ENCODE measurements around the gene BMX.

BMX gene

DNA sequence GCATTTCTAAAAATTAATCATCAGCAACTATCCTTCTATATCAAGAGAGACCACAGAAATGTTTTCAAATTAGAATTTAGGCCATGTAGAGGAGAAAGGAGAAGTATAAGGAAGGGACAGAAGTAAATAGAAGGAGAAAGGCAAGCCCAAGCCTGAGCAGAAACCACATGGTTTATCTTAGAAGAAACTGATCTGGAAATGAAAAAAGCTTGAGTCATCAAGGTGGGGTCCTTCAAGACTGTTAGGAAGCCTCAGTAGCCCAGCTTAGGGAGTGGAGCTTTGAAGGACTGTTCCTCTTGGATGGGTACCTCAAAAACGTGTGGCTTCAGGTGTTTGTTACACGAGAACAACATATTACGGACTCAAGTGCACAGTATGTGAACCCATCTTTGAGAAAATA lies 4.5 kb downstream of the BMX start:
- no peak for DNase-seq (ENCODE audit: low read depth in 2 of 3, low spot score in 2 of 3)

GRCh38 chrX:15507005-15507404 lies 6.4 kb downstream of the BMX start:
- DNase-seq (ENCODE audit: low read depth in 2 of 3, low spot score in 2 of 3) = no peak

GRCh38 chrX:15509845-15510244 lies 9.2 kb downstream of the BMX start:
- DNase-seq (ENCODE audit: low read depth in 2 of 3, low spot score in 2 of 3) = no peak

DNA sequence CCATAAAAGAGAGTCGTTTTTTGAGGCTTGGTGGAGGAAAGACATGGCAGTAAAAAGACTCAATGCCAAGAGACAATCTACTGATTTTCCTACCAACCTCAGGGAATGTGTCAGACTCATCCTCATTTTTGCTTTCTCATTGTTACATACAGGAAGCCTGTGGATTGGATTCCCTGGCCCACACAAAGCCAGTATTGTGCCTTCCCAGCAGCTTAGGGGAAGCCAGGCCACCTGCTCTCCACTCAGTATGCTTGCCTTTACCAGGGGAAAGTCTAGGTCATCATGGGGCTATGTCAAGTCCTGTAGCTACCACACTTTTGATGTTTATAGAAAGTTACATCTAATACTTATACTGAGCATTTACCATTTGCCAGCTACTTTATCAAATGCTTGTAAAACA lies 11.0 kb downstream of the BMX start:
- DNase-seq (ENCODE audit: low read depth in 2 of 3, low spot score in 2 of 3) = no peak

DNA sequence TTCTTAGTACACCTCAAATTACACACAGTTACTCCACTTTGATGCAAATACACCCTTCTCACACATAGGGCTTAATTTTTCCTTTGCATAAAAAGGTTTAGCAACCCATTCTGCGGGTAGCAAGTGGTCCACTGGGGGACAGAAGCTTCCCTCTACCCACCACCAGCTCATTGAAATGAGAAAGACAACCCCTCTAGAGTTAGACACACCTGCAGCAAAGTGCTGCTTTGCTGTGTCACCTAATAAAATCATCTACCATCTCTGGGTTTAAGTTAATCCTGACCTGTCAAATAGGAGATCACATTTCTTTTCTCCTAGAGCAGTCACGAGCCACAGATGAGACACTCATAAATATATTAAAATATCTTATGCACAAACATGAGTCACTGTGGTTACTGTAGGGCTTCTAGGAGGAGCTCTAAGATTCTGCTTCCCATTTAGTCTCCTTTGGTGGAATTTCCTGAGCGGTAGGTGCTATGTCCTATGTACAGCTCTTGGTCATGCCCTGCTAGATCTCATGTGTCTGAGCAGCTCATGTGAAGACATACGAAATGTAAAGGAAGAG lies 11.9 kb downstream of the BMX start:
- DNase-seq (ENCODE audit: low read depth in 2 of 3, low spot score in 2 of 3) = no peak

- no peak for DNase-seq (ENCODE audit: low read depth in 2 of 3, low spot score in 2 of 3)
Measured at GRCh38 chrX:15514279-15514678, 13.7 kb downstream of the BMX start.

DNA sequence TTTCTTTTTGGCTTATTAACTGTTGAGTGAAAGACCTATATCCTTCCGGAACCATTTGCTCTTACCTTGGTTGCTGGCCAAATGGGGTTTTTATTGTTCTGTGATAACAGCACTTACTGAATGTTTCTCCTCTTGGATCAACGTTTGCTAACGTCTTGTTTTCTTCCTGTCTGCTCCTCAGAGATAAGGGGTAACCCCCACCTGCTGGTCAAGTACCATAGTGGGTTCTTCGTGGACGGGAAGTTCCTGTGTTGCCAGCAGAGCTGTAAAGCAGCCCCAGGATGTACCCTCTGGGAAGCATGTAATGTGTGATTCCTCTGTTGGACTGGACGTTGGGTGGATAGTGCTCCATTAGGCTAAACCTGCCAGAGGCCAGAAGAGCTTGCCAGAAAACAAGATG lies 15.3 kb downstream of the BMX start:
- DNase-seq (ENCODE audit: low read depth in 2 of 3, low spot score in 2 of 3) = no peak

- DNase-seq (ENCODE audit: low read depth in 2 of 3, low spot score in 2 of 3) = no peak
Measured at GRCh38 chrX:15522464-15522863, 21.9 kb downstream of the BMX start.

- no peak for DNase-seq (ENCODE audit: low read depth in 2 of 3, low spot score in 2 of 3)
Measured at GRCh38 chrX:15523088-15523487, 22.5 kb downstream of the BMX start.

DNA sequence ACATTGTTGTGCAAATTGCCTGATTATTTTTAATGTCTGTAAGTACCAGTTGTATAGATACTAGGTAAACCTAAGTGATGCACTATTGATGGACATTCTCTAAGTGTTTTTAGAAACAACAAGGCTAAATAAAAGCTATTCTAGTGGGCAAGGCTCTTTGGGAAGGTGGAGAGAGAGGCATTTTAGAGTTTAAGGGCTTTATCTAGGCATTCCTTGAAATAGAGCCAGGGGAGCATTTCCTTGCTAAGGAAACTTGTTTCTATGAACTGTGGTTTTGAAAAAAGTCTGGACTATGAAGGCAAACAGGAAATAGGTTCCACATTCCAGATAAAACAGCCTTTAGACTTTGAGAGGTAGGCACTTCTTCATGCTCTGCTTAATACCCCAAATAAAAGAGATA lies 23.8 kb downstream of the BMX start:
- DNase-seq (ENCODE audit: low read depth in 2 of 3, low spot score in 2 of 3) = no peak

DNA sequence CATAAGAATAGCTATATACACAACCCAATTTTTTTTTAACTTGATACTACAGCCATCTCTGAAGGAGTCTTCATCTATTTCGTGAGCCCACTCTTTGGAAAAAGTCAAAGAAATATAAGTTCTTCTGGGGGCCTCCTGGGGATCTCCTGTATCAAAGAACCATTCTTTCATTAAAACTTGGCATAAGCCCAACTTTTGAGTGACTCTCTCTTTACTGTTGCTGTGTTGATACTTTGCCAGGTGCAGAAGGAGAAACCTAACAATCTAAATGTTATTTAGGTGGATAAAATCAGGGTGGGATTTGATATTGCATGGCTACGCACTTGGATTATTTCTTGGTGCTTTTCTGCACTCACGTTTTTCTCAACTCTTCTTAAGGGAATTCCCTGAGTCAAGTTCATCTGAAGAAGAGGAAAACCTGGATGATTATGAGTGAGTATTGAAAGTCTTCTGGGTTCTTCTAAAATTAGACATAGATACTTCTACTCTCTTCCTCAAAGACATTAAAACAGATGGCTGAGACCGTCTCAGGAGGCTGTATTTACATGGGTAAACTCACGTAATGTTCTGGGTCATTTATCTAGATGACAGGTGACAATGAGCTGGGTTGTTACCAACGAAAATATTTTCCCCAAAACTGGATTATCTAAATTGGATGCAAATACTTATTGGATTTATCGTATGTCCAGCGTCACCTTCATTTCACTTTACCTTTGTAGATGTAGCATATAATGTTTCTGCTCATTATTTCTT lies 25.2 kb downstream of the BMX start:
- DNase-seq (ENCODE audit: low read depth in 2 of 3, low spot score in 2 of 3) = no peak

DNA sequence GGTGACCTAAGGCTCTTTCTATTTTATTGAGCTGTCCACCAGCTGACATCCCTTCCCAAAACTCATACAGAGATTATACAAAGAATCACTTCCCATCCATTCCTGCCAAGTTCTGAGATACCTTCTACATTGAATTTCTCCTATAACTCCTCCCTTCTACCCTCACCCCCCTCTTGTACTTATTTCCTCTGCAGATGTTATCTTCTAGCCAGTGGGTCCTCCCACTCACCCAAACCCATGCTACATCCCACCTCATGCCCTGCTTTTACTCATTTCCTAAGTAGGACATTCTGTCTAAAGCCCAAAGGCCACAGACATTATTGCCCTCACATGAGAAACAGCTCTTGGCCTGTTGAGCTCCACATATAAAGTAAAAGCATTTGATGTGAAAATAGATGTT lies 28.6 kb downstream of the BMX start:
- DNase-seq (ENCODE audit: low read depth in 2 of 3, low spot score in 2 of 3) = no peak

DNA sequence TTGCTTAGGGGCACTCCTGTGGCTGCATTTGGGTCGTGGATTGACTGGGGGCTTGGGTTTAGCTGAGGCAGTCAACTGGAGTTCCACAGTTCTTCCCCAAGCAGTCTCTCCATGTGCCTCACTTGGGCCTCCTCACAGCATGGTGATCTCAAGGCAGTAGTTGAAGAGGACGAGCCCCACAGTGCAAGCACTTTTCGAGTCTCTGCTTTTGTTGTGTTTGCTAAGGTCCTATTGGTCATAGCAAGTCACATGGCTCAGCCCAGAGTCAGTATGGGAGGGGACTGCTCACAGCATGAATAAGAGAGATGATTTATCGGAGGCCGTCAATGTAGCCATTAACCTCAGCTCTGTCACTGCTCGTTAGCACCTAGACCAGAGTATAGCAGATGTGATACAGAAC lies 29.7 kb downstream of the BMX start:
- DNase-seq (ENCODE audit: low read depth in 2 of 3, low spot score in 2 of 3) = no peak

- no peak for DNase-seq (ENCODE audit: low read depth in 2 of 3, low spot score in 2 of 3)
Measured at GRCh38 chrX:15546745-15547144, 46.1 kb downstream of the BMX start.

GRCh38 chrX:15547356-15547755 lies 46.7 kb downstream of the BMX start:
- DNase-seq (ENCODE audit: low read depth in 2 of 3, low spot score in 2 of 3) = no peak

GRCh38 chrX:15549189-15550012 lies 48.8 kb downstream of the BMX start:
- no peak for DNase-seq (ENCODE audit: low read depth in 2 of 3, low spot score in 2 of 3)

- no peak for DNase-seq (ENCODE audit: low read depth in 2 of 3, low spot score in 2 of 3)
Measured at GRCh38 chrX:15559227-15559626, 58.6 kb downstream of the BMX start.

DNA sequence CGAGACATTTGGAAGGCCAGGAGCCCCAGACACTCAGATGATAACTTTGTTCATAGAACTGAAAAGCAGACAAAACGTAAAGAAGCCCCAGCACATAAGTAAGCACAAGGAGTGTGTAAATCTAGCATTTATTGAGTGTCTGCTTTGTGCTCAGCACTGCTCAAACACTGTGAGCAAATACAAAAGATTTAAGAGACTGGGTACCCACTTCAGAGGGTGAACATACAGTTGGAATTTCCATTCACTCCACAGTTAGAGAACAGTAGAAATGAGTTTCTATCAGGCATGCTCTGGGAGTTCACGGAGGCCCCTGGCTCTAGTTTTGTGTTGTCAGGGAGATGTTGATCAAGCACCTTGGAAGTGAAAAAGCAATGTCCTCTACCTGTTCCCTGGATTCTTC lies 60.3 kb downstream of the BMX start:
- DNase-seq (ENCODE audit: low read depth in 2 of 3, low spot score in 2 of 3) = no peak

DNA sequence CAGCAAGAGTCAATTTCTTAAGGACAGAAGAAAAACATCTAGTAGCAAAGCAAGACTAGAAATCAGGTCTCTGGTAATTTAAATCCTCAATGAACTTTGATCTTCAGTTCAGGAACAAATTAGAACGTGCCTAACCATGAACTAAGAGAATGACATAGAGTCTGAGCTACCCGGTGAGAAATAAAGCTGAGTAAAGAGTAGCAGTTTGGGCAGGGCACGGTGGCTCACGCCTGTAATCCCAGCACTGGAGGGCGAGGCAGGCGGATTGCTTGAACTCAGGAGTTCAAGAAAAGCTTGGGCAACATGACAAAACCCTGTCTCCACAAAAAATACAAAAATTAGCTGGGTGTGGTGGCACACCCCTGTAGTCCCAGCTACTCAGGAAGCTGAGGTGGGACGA lies 62.4 kb downstream of the BMX start:
- DNase-seq (ENCODE audit: low read depth in 2 of 3, low spot score in 2 of 3) = no peak

GRCh38 chrX:15564981-15565579 lies 64.5 kb downstream of the BMX start:
- DNase-seq (ENCODE audit: low read depth in 2 of 3, low spot score in 2 of 3) = no peak

DNA sequence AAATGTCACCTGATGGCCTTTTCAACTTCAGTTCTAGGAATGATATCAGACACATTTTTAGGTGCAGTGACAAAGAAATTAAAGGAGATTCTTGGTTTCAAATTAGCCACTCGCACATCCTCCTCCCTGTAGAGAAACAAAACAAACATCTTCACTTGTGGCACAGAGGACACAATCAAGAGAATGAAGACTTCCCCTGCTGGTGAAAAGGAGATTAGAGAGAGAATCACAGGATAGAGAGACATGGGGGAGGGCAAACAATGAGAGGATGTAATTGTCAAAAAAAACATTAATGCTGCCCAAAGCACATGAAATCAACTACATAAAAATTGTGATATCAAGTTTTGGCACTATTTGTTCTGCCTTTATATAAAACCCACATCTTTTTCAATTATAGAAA lies 65.6 kb downstream of the BMX start:
- DNase-seq (ENCODE audit: low read depth in 2 of 3, low spot score in 2 of 3) = no peak

GRCh38 chrX:15567267-15567666 lies 66.7 kb downstream of the BMX start:
- DNase-seq (ENCODE audit: low read depth in 2 of 3, low spot score in 2 of 3) = no peak
